ENCODE results near the gene TMEM143.

TMEM143 gene

DNA sequence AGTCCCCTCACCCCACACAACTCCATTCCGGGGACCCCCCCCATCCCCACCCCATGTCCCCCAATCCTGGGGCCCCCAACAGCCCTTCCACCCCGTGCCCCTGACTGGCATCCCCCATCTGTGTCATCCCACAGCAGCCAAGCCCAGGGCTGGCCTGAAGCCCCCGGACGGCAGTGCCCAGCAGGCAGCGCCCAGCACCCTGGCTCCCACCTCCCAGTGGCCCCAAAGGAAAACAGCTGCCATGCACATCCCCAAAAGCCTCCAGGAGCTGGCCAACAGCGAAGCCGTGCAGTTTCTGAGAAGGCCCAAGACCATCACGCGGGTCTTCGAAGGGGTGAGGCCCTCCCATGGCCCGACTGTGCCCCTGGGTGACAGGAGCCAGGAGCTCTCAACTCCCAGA, 1.9 kb upstream of the TMEM143 start:
- DNase-seq: no peak
- Histone ChIP-seq H4K91ac (ENCODE audit: low read depth, low read length) (no peak overlapping the region), H2BK5ac (ENCODE audit: low read depth, low read length, poor library complexity) (no peak overlapping the region), H3K36me3 (ENCODE audit: control insufficient read depth in 1 of 2, insufficient read depth in 2 of 2, low read length in 2 of 2) (no peaks in the 10 kb centered on the region), H3K4ac (ENCODE audit: low read depth, low read length) (no peak overlapping the region), H3K9me3 (ENCODE audit: insufficient read depth, low read depth, low read length) (peaks cover 3% of the 10 kb centered on the region), H3K27me3 (ENCODE audit: insufficient read depth, low read length) (no peaks in the 10 kb centered on the region), H2BK12ac (ENCODE audit: low read length) (no peak overlapping the region), H3K79me1 (ENCODE audit: low read length) (peaks cover 13% of the 10 kb centered on the region), H3K4me3 (ENCODE audit: low read depth, low read length) (no peak overlapping the region), H2AFZ (ENCODE audit: insufficient read depth, low read length, poor library complexity) (no peak overlapping the region), H2AK5ac (ENCODE audit: low read length) (no peak overlapping the region), H4K8ac (ENCODE audit: low read depth, low read length) (no peak overlapping the region), H3K14ac (ENCODE audit: low read length) (no peak overlapping the region), H2BK120ac (ENCODE audit: insufficient read depth, low read length, poor library complexity) (no peak overlapping the region), H3K4me2 (ENCODE audit: low read length) (no peak overlapping the region), H3K4me1 (ENCODE audit: control insufficient read depth in 1 of 2, insufficient read depth in 2 of 2, low read length in 2 of 2) (peaks cover 4 to 5% of the 10 kb centered on the region in 2 experiments), H3K9ac (ENCODE audit: low read length) (no peak overlapping the region), H3K27ac (ENCODE audit: low read depth, low read length) (no peak overlapping the region), H3K18ac (ENCODE audit: low read length) (no peak overlapping the region), H4K12ac (ENCODE audit: low read depth, low read length) (no peak overlapping the region), H3K79me2 (ENCODE audit: control insufficient read depth, insufficient read depth, low read length, poor library complexity) (no peaks in the 10 kb centered on the region), H3K23ac (ENCODE audit: low read length) (no peak overlapping the region)
- WGBS (ENCODE audit: extremely low coverage, insufficient coverage, insufficient read length): no CpG with 5 or more reads among the region's 11 CpGs

DNA sequence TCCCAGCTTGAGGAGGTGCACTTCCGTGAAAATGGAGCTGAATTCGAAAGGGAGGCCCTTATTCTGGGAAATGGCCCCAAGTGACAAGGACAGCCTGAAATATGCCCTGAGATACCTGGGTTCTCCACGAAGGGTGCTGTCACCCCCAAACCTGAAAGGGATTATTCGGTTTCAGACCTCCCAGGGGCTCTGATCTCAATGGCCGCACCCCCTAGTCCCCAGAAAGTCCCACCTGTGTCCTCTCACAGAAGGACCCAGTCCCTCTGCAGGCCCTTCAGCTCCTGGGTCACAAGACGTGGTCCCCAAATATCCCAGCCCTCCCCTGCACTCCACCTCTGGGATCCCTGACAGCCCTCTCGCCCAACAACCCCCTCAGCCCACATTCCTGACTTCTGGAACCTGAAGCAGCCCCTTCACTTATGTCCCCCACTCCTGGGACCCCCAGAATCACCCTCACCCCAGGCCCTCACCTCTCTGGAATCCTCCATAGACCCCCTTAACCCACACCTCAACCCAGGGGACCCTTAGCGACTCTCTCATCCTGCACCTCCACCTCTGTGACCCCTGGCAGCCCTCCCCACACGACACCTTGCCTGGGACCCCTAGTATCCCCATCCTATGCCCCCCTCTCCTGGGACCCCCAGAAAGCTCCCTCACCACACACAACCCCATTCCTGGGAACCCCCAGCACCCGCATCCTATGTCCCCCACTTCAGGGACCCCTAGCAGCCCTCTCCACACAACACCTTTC, 1.0 kb upstream of the TMEM143 start:
- Histone ChIP-seq H4K12ac (ENCODE audit: low read depth, low read length) (peak overlapping the region; percentile 10), H3K4me2 (ENCODE audit: low read length) (peak overlapping the region; percentile 72), H4K8ac (ENCODE audit: low read depth, low read length) (peak overlapping the region; percentile 75), H3K27ac (ENCODE audit: low read depth, low read length) (no peak overlapping the region), H3K4ac (ENCODE audit: low read depth, low read length) (no peak overlapping the region), H3K79me2 (ENCODE audit: control insufficient read depth, insufficient read depth, low read length, poor library complexity) (no peaks in the 10 kb centered on the region), H2BK120ac (ENCODE audit: insufficient read depth, low read length, poor library complexity) (peak overlapping the region; percentile 14), H2AK5ac (ENCODE audit: low read length) (peak overlapping the region; percentile 40), H3K36me3 (ENCODE audit: control insufficient read depth in 1 of 2, insufficient read depth in 2 of 2, low read length in 2 of 2) (no peaks in the 10 kb centered on the region), H2BK12ac (ENCODE audit: low read length) (peak overlapping the region; percentile 39), H2AFZ (ENCODE audit: insufficient read depth, low read length, poor library complexity) (peak overlapping the region; percentile 50), H3K4me3 (ENCODE audit: low read depth, low read length) (no peak overlapping the region), H3K18ac (ENCODE audit: low read length) (no peak overlapping the region), H3K79me1 (ENCODE audit: low read length) (peaks cover 13% of the 10 kb centered on the region), H3K14ac (ENCODE audit: low read length) (peak overlapping the region; percentile 16), H3K4me1 (ENCODE audit: control insufficient read depth in 1 of 2, insufficient read depth in 2 of 2, low read length in 2 of 2) (peaks cover 4 to 5% of the 10 kb centered on the region in 2 experiments), H3K9me3 (ENCODE audit: insufficient read depth, low read depth, low read length) (peaks cover 3% of the 10 kb centered on the region), H3K23ac (ENCODE audit: low read length) (no peak overlapping the region), H2BK5ac (ENCODE audit: low read depth, low read length, poor library complexity) (peak overlapping the region; percentile 8), H3K27me3 (ENCODE audit: insufficient read depth, low read length) (no peaks in the 10 kb centered on the region), H4K91ac (ENCODE audit: low read depth, low read length) (peak overlapping the region; percentile 45), H3K9ac (ENCODE audit: low read length) (no peak overlapping the region)
- DNase-seq: no peak
- no CpG with 5 or more reads among the region's 10 CpGs for WGBS (ENCODE audit: extremely low coverage, insufficient coverage, insufficient read length)

DNA sequence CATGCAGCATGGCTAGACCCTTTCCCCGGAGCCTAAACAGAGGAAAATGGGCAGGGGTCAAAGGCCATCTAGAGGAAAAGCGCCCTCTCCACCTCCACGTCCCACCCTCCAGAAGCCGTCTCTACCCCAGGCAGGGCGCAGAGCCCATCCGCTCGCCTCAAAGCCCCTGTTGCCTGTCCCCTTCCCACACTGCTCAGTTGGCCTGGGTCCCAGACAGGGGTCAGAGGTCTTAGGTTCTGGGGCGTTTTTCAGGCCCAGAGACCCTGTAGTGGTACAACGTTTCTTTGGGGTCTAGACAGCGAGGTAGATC, 285 bp downstream of the TMEM143 start:
- no CpG with 5 or more reads among the region's 10 CpGs for WGBS (ENCODE audit: extremely low coverage, insufficient coverage, insufficient read length)

DNA sequence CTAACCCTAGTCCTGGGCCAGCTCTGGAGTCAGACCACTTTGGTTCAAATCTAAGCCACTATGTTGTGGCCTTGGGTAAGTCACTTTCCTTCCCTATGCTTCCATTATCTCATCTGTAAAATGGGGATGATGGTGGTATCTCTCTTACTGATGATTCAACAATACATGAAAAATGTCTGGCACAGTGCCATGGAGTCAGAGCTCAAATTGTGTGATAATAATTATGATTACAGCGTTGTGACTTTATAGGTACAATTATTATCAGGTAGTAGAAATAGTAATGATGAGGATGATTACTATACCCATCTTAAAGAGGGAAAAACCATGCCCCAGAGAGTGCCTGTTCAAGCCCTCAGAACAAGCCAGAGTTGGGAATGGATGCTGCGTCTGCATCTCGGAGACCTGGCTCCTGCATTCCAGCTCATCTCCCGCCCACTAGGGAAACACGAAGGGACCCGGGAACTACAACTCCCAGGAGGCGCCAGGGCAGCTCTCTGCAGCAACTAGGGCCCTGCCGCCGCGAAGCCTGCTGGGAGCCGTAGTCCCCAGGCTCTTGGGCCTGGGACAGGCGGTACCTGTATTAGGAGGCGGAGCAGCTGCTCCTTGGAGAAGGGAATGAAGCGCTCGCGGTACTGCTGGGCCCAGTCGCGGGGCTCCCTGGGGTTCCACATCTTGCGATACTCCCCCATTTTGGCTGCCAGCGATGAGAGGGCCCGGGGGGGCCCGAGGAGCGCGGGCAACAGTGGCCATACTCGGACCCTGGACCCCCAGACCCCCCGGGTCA, 832 bp downstream of the TMEM143 start:
- Histone ChIP-seq H3K9me3 (ENCODE audit: insufficient read depth, low read depth, low read length) (peaks cover 3% of the 10 kb centered on the region), H4K12ac (ENCODE audit: low read depth, low read length) (peak overlapping the region; percentile 95), H3K4ac (ENCODE audit: low read depth, low read length) (peak overlapping the region; percentile 5), H4K91ac (ENCODE audit: low read depth, low read length) (peak overlapping the region; percentile 68), H3K27ac (ENCODE audit: low read depth, low read length) (peak overlapping the region; percentile 52), H3K27me3 (ENCODE audit: insufficient read depth, low read length) (no peaks in the 10 kb centered on the region), H2BK12ac (ENCODE audit: low read length) (no peak overlapping the region), H3K23ac (ENCODE audit: low read length) (no peak overlapping the region), H3K79me1 (ENCODE audit: low read length) (peaks cover 13% of the 10 kb centered on the region), H2BK5ac (ENCODE audit: low read depth, low read length, poor library complexity) (peak overlapping the region; percentile 4), H2AK5ac (ENCODE audit: low read length) (peak overlapping the region; percentile 24), H3K4me3 (ENCODE audit: low read depth, low read length) (peak overlapping the region; percentile 66), H2AFZ (ENCODE audit: insufficient read depth, low read length, poor library complexity) (peak overlapping the region; percentile 82), H3K18ac (ENCODE audit: low read length) (peak overlapping the region; percentile 43), H4K8ac (ENCODE audit: low read depth, low read length) (peak overlapping the region; percentile 78), H3K79me2 (ENCODE audit: control insufficient read depth, insufficient read depth, low read length, poor library complexity) (no peaks in the 10 kb centered on the region), H3K4me1 (ENCODE audit: control insufficient read depth in 1 of 2, insufficient read depth in 2 of 2, low read length in 2 of 2) (peaks cover 4 to 5% of the 10 kb centered on the region in 2 experiments), H3K9ac (ENCODE audit: low read length) (peak overlapping the region; percentile 85), H2BK120ac (ENCODE audit: insufficient read depth, low read length, poor library complexity) (peak overlapping the region; percentile 4), H3K14ac (ENCODE audit: low read length) (peak overlapping the region; percentile 76), H3K36me3 (ENCODE audit: control insufficient read depth in 1 of 2, insufficient read depth in 2 of 2, low read length in 2 of 2) (no peaks in the 10 kb centered on the region), H3K4me2 (ENCODE audit: low read length) (peak overlapping the region; percentile 72)
- DNase-seq: peak; percentile 97 to 98
- WGBS (ENCODE audit: extremely low coverage, insufficient coverage, insufficient read length): no CpG with 5 or more reads among the region's 26 CpGs

More for the DNA sequence above, 285 bp downstream of the TMEM143 start:
- H4K91ac ChIP-seq (ENCODE audit: low read depth, low read length): peak overlapping the region; percentile 68
- H3K27ac ChIP-seq (ENCODE audit: low read depth, low read length): peak overlapping the region; percentile 52
- H3K27me3 ChIP-seq (ENCODE audit: insufficient read depth, low read length): no peaks in the 10 kb centered on the region
- H3K18ac ChIP-seq (ENCODE audit: low read length): peak overlapping the region; percentile 43
- H3K4me1 ChIP-seq (ENCODE audit: control insufficient read depth in 1 of 2, insufficient read depth in 2 of 2, low read length in 2 of 2): peaks cover 4 to 5% of the 10 kb centered on the region in 2 experiments
- peak overlapping the region; percentile 72 for H3K4me2 ChIP-seq (ENCODE audit: low read length)
- peak overlapping the region; percentile 95 for H4K12ac ChIP-seq (ENCODE audit: low read depth, low read length)
- peak overlapping the region; percentile 76 for H3K14ac ChIP-seq (ENCODE audit: low read length)
- peak overlapping the region; percentile 66 for H3K4me3 ChIP-seq (ENCODE audit: low read depth, low read length)
- H3K9ac ChIP-seq (ENCODE audit: low read length): peak overlapping the region; percentile 85
- H2BK12ac ChIP-seq (ENCODE audit: low read length): no peak overlapping the region
- peak overlapping the region; percentile 24 for H2AK5ac ChIP-seq (ENCODE audit: low read length)
- H2BK5ac ChIP-seq (ENCODE audit: low read depth, low read length, poor library complexity): peak overlapping the region; percentile 4
- H3K79me1 ChIP-seq (ENCODE audit: low read length): peaks cover 13% of the 10 kb centered on the region
- DNase-seq: peak in 1 of 2 donors; percentile 54
- H3K23ac ChIP-seq (ENCODE audit: low read length): no peak overlapping the region
- H3K9me3 ChIP-seq (ENCODE audit: insufficient read depth, low read depth, low read length): peaks cover 3% of the 10 kb centered on the region
- peak overlapping the region; percentile 82 for H2AFZ ChIP-seq (ENCODE audit: insufficient read depth, low read length, poor library complexity)
- no peaks in the 10 kb centered on the region for H3K36me3 ChIP-seq (ENCODE audit: control insufficient read depth in 1 of 2, insufficient read depth in 2 of 2, low read length in 2 of 2)
- H3K79me2 ChIP-seq (ENCODE audit: control insufficient read depth, insufficient read depth, low read length, poor library complexity): no peaks in the 10 kb centered on the region
- H2BK120ac ChIP-seq (ENCODE audit: insufficient read depth, low read length, poor library complexity): peak overlapping the region; percentile 4
- peak overlapping the region; percentile 78 for H4K8ac ChIP-seq (ENCODE audit: low read depth, low read length)
- H3K4ac ChIP-seq (ENCODE audit: low read depth, low read length): peak overlapping the region; percentile 5
